Measurements from ENCODE around the gene HOXD4.

- no peak for TF ChIP-seq CTCF (IDR thresholded peaks at IDR 0.05 in 2 of 3, conservative IDR thresholded peaks at IDR 0.05 in 1 of 3; ENCODE audit: borderline replicate concordance in 1 of 3, insufficient read depth in 1 of 3, low read depth in 2 of 3, low read length in 2 of 3)
- TF ChIP-seq EZH2phosphoT487 (IDR thresholded peaks at IDR 0.05; ENCODE audit: borderline replicate concordance), result no peak
These were observed 46.1 kb upstream of the HOXD4 start for GRCh38 chr2:176105078-176105729.
